SK-N-DZ (cell line): ENCODE data around the gene CEP76.

ENCODE experiments used
- DNase-seq: peaks from one replicate; pipeline ENCODE4 v3.0.0-alpha.2; 2015; ENCODE audit warnings: low spot score

The CEP76 gene

DNA sequence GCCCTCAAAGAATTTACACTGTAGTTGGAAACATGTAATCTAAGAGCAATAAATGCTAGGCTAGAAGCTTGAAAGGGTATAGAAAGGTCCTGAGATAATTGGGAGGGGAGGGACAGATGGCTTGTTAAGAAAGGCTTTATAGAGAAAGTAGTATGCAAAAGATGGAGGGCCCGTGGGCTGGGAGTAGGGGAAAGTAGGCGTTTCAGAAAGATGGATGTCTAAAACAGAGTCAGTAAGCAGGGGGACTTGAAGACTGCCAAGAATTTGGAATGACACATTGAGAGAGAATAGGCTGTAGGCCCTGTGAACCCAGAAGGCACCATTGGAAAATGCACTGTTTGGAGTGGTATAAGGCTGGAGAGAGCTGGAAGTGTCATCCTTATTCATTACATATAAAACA is 1.1 kb upstream of the CEP76 start:
- DNase-seq: peak; percentile 20

GRCh38 chr18:12703096-12703567 is 609 bp upstream of the CEP76 start:
- no peak for DNase-seq

GRCh38 chr18:12701161-12701560 is 1.4 kb downstream of the CEP76 start:
- no peak for DNase-seq

GRCh38 chr18:12699747-12700146 is 2.8 kb downstream of the CEP76 start:
- DNase-seq: no peak

DNA sequence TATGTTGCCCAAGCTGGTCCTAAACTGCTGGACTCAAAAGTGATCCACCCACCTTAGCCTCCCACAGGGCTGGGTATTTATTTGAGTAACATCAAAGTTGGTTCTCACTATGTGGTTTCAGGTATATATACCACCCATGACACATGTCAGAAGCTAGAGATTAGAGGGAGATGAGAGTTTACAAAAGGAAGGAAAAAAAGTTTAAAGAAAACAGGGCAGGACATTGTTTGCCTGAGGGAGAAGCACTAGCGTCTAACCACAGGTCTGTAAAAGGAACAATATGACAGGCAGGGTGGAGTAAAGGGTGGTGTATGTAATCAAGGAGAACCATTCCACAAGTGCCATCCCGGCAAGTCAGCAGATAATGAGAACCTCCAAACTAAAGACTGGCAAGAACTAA is 8.5 kb downstream of the CEP76 start:
- no peak for DNase-seq

DNA sequence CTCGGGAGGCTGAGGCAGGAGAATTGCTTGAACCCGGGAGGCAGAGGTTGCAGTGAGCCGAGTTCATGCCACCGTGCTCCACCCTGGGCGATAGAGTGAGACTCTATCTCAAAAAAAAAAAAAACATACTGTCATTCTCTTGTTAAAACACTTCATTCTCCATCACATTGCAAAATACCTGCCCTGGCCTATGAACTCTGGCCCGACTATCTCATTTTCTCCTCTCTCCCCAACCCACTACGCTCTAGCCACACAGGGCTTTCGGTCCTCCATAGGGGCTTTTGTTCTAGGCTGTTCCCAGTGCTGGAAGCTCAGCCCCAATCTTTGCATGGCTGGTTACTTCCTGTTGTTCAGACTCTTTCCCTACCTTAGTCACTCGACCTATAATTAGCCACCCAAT is 10.3 kb downstream of the CEP76 start:
- DNase-seq: no peak

- no peak for DNase-seq
These were observed 13.2 kb downstream of the CEP76 start for GRCh38 chr18:12689256-12689850.

GRCh38 chr18:12686100-12686499 is 16.4 kb downstream of the CEP76 start:
- DNase-seq: no peak

GRCh38 chr18:12679183-12679786 is 23.2 kb downstream of the CEP76 start:
- DNase-seq: no peak

DNA sequence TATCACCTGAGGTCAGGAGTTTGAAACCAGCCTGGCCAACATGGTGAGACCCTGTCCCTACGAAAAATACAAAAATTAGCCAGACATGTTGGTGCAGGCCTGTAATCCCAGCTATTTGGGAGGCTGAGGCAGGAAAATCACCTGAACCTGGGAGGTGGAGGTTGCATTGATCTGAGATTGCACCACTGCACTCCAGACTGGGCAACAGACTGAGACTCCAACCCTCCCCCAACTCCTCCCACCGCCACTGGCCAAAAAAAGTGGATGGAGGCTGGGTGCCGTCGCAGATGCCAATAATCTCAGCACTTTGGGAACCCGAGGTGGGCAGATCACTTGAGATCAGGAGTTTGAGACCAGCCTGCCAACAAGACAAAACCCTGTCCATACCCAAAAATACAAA is 34.5 kb downstream of the CEP76 start:
- no peak for DNase-seq

- peak; percentile 59 for DNase-seq
These were observed 42.5 kb downstream of the CEP76 start for GRCh38 chr18:12659904-12660605.

- peak; percentile 77 for DNase-seq
These were observed 43.9 kb downstream of the CEP76 start for GRCh38 chr18:12658426-12659138.

DNA sequence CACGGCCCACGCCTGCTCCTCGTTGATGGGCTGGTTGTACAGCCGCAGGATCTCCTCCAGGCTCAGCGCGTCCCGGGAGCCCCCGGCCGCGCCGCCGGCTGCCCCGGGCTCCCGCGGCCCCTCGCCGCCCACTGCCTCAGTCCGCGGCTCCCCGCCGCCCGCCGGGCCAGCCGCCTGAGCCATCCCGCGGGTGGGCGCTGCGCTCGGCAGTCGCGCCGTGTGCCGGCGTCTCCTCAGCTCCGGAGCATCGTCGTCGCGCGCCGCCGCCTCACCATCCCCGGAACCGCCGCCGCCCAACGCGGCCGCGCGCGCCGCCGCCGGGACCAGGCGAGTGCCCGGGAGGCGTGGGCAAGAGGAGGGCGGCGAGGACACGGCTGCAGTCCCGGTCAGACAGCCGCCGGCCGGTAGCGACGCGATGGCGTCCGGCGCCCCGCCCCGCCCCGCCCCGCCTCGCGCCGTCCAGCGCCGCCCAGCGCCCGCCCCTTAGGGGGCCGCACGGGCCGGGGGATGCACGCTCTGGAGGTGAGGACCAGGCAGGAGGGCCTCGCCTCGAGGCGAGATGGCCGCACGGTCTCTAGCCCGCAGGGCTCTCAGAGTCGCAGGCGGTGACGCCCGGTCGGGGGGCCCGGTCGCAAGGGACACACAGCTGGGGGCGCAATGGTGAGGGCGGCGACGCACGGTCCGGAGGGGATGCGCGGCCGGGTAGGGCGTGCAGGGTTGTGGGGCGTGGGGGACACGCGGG is 44.7 kb downstream of the CEP76 start, which contains the start of gene SPIRE1:
Gene SPIRE1, minus strand, starts transcription at position 424 of the 742 bp plus-strand sequence. Its CDS starts 241 bp downstream, at position 183.
- DNase-seq: peak; percentile 82

GRCh38 chr18:12656938-12657683 is 45.4 kb downstream of the CEP76 start:
- peak; percentile 45 for DNase-seq

GRCh38 chr18:12656605-12656937 is 46.0 kb downstream of the CEP76 start:
- DNase-seq: no peak

DNA sequence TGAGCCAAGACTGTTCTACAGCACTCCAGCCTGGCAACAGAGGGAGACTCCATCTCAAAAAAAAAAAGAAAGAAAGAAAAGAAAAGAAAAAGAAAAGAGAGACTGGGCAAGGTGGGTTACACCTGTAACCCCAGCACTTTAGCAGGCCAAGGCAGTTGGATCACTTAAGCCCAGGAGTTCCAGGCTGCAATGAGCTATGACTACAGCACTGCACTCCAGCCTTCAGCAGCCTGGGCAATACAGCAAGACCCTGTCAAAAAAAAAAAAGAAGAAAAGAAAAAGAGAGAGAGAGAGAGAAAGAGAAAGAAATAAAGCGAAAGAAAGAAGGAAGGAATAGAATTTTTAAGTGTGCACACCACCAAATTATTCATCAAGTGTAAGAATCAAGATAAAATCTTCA is 47.6 kb downstream of the CEP76 start:
- no peak for DNase-seq

DNA sequence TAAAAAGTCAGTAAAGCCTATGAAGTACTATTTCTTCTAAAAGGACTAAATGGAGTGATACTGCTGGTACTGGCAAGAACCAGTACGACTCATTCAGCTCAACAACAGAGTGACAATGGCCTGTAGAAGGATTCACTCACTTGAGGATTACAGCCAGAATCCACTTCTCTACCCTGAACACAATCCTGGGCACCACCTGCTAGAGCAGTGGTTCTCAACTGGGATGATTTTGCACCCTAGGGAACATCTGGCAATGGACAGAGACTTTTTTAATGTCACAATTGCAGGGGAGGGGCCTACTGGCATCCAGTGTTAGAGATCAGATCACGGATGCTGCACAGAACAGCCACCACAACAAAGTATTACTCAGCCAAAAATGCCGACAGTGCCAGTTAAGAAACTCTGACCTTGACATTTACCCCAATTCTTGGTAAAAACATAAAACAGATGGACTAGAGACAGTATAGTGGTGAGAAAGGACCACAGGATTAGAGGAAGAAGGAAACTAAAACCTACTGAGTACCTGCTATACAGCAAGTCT is 49.6 kb downstream of the CEP76 start:
- no peak for DNase-seq

DNA sequence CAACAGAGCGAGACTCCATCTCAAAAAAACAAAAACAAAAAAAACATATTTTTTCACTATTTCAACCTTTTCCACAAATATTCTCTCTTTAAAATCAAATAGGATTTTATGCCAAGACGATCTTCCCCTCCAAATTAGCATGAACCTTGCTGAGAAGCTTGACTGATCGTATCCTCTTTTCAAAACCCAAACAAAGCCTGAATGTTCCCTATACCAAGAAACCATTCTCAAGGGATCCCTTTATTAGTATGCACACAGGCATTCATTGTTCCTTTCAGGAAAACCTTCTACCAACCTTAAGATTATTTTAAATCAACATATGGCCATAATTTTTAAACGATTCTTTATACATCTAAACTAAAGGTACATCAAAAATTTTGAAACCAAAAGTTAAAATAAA is 50.9 kb downstream of the CEP76 start:
- no peak for DNase-seq

DNA sequence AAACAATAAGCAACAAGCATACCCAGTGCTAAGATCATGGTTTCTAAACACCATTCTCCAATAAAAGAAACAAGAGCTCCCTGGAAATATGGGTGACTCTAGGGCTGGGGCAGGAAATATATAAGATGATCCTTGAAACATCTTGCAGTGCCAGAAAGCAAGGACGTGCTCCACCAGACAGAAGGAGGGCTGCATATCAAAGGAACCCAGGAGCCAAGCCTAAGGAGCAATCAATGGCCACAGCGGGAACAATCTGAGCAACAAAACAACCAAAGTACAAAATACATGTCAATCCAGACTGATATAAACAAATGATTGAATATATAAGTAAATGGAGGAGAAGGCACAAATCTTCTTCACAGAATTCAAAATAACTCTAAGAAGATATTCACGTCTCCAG is 54.8 kb downstream of the CEP76 start:
- DNase-seq: no peak

- no peak for DNase-seq
These were observed 56.7 kb downstream of the CEP76 start for GRCh38 chr18:12645751-12646203.

DNA sequence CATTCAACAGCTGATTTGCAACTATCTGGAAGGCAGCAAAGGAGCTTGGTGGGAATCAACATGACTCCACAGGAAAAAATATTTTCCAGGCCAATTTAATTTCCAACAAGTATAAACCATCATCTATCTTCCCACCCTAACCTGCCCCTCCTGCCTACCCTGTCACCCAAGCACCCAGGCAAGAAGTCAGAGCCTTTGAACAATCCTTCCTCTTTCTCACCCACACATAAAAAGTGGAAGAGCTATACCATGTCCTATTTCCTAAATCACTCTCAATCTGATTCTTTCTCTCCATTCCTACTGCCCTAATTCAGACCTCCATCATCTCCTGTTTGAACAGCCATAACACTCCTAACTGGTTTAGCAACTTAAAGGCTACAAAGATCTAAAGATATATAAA is 57.3 kb downstream of the CEP76 start:
- DNase-seq: no peak
